MM.1S (cell line): Measurements from ENCODE around the gene DLGAP3.

Experiments used
- DNase-seq: peaks from one replicate; pipeline ENCODE4 v3.0.0-alpha.2; 2015
- H2AFZ ChIP-seq: fragments of 300-600 bp; sonication (generic); 2 replicates; pipeline ENCODE4 v1.6.0; 2016; ENCODE audit warnings: antibody characterized with exemption, low read length
- H3F3A ChIP-seq: fragments of 300-600 bp; sonication (generic); 2 replicates; pipeline ENCODE4 v1.6.1; 2016; ENCODE audit warnings: mild to moderate bottlenecking, antibody characterized with exemption, low read length, moderate library complexity, mixed read lengths; ENCODE audit not compliant: insufficient read depth
- H3K27ac ChIP-seq: fragments of 300-600 bp; sonication (generic); 2 replicates; pipeline ENCODE4 v1.5.1; 2016; ENCODE audit warnings: mild to moderate bottlenecking, low read length
- H3K27me3 ChIP-seq: fragments of 300-600 bp; sonication (generic); replicated peaks from 2 replicates; pipeline ENCODE4 v1.6.0; 2016; ENCODE audit warnings: low read length; ENCODE audit not compliant: insufficient read depth
- H3K36me3 ChIP-seq: fragments of 300-600 bp; sonication (generic); replicated peaks from 2 replicates; pipeline ENCODE4 v1.6.1; 2016; ENCODE audit warnings: mild to moderate bottlenecking, low read length, mixed read lengths; ENCODE audit not compliant: insufficient read depth
- H3K4me1 ChIP-seq: fragments of 300-600 bp; sonication (generic); 2 replicates; pipeline ENCODE4 v1.6.1; 2016; ENCODE audit warnings: low read length, mixed read lengths
- H3K4me2 ChIP-seq: fragments of 300-600 bp; sonication (generic); 2 replicates; pipeline ENCODE4 v1.6.0; 2016; ENCODE audit warnings: low read depth, low read length
- H3K4me3 ChIP-seq: fragments of 300-600 bp; sonication (generic); 2 replicates; pipeline ENCODE4 v1.5.1; 2016; ENCODE audit warnings: low read length, mixed read lengths
- H3K79me2 ChIP-seq: fragments of 300-600 bp; sonication (generic); 2 replicates; pipeline ENCODE4 v1.6.1; 2016; ENCODE audit warnings: mixed run types, low read length, mixed read lengths
- H3K9ac ChIP-seq: fragments of 300-600 bp; sonication (generic); 2 replicates; pipeline ENCODE4 v1.6.1; 2016; ENCODE audit warnings: low read length, mixed read lengths
- H3K9me2 ChIP-seq: fragments of 300-600 bp; sonication (generic); replicated peaks from 2 replicates; pipeline ENCODE4 v1.6.1; 2016; ENCODE audit warnings: mild to moderate bottlenecking, low read length, mixed read lengths; ENCODE audit not compliant: insufficient read depth
- H3K9me3 ChIP-seq: fragments of 300-600 bp; sonication (generic); replicated peaks from 2 replicates; pipeline ENCODE4 v1.6.1; 2016; ENCODE audit warnings: mild to moderate bottlenecking, low read length, mixed read lengths; ENCODE audit not compliant: insufficient read depth
- H4K20me1 ChIP-seq: fragments of 300-600 bp; sonication (generic); 2 replicates; pipeline ENCODE4 v1.6.1; 2016; ENCODE audit warnings: mild to moderate bottlenecking, low read length, moderate library complexity, mixed read lengths; ENCODE audit not compliant: insufficient read depth
- EZH2 ChIP-seq: fragments of 300-600 bp; sonication (generic); optimal IDR thresholded peaks from 2 replicates; pipeline ENCODE3; 2017; ENCODE audit warnings: low read depth, mild to moderate bottlenecking, antibody characterized with exemption, low read length, mixed read lengths
- EZH2phosphoT487 ChIP-seq: fragments of 300-600 bp; sonication (generic); IDR thresholded peaks from 2 replicates; pipeline ENCODE4 v1.6.1; 2018; ENCODE audit warnings: antibody characterized with exemption, low read length
- TF ChIP-seq, protein P1 (sequence below): fragments of 300-600 bp; sonication (generic); IDR thresholded peaks from 2 replicates; pipeline ENCODE4 v1.5.1; 2016; ENCODE audit warnings: antibody characterized with exemption, low read length, mixed read lengths

DLGAP3 gene

DNA sequence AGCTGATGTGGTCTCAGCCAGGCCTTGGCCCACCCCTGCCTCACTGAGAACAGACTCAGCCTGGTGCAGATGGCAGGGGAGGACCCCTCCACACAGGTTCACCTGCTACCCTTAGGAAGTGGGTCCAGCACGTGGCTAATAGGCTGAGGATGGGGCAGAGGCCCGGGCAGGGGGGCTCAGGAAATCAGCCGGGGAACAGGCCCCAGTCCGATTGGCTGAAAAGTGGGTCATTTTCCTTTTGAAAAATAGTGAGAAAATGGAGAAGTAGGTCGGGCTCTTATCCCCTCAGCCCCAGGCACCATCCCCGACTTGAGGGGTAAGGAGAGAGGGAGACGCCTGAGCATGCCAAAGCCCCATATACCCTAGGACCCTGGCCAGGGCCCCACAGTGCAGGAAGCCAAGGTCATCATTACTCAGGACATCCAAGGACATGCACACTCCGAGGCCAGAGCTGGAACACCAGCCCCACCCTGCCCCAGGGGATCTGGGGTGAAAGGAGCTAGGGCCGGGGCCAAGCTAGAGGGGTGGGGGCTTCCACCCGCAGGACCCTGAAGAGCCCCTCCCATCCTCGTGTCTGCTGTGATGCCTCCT lies 11.0 kb downstream of the DLGAP3 start:
- Histone ChIP-seq H4K20me1 (no peaks in the 10 kb centered on the region), H3K9ac (no peak overlapping the region), H3F3A (no peaks in the 10 kb centered on the region), H3K79me2 (no peaks in the 10 kb centered on the region), H3K4me2 (no peak overlapping the region), H2AFZ (no peak overlapping the region), H3K36me3 (no peaks in the 10 kb centered on the region), H3K4me1 (no peaks in the 10 kb centered on the region), H3K27ac (no peak overlapping the region), H3K27me3 (peaks cover 13% of the 10 kb centered on the region; the same call in 1 of the 2 replicates), H3K9me2 (no peaks in the 10 kb centered on the region), H3K9me3 (no peaks in the 10 kb centered on the region), H3K4me3 (no peak overlapping the region)
- no peak for DNase-seq
- TF ChIP-seq EZH2phosphoT487 (no peak), EZH2 (no peak)
- TF ChIP-seq, protein P1, sequence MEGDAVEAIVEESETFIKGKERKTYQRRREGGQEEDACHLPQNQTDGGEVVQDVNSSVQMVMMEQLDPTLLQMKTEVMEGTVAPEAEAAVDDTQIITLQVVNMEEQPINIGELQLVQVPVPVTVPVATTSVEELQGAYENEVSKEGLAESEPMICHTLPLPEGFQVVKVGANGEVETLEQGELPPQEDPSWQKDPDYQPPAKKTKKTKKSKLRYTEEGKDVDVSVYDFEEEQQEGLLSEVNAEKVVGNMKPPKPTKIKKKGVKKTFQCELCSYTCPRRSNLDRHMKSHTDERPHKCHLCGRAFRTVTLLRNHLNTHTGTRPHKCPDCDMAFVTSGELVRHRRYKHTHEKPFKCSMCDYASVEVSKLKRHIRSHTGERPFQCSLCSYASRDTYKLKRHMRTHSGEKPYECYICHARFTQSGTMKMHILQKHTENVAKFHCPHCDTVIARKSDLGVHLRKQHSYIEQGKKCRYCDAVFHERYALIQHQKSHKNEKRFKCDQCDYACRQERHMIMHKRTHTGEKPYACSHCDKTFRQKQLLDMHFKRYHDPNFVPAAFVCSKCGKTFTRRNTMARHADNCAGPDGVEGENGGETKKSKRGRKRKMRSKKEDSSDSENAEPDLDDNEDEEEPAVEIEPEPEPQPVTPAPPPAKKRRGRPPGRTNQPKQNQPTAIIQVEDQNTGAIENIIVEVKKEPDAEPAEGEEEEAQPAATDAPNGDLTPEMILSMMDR, result no peak

DNA sequence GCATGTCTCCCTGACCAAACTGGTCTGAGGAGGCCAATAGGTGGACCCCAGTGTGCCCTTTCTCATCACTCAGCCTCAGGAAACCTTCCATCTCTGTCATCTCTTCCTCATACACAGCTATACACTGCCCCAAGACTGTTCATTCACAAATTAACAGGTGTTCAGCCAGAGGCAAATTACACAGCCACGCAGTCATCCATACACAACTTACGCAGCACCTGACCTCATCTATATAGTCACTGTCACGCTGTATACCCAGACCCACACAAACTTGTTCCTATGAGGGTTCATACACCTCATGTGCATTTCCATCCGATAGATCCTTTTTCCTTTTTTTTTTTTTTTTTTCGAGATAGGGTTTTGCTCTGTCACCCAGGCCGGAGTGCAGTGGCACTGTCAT lies 12.4 kb downstream of the DLGAP3 start:
- no peak overlapping the region for H3K4me3 ChIP-seq
- no peak overlapping the region for H2AFZ ChIP-seq
- H3K9ac ChIP-seq, result no peak overlapping the region
- H3F3A ChIP-seq, result no peaks in the 10 kb centered on the region
- no peaks in the 10 kb centered on the region for H3K79me2 ChIP-seq
- H3K4me2 ChIP-seq, result no peak overlapping the region
- no peak for DNase-seq
- no peak for TF ChIP-seq EZH2
- no peak for TF ChIP-seq EZH2phosphoT487
- no peaks in the 10 kb centered on the region for H3K4me1 ChIP-seq
- no peaks in the 10 kb centered on the region for H4K20me1 ChIP-seq
- H3K27ac ChIP-seq, result no peak overlapping the region
- no peaks in the 10 kb centered on the region for H3K36me3 ChIP-seq
- H3K9me3 ChIP-seq, result no peaks in the 10 kb centered on the region
- no peaks in the 10 kb centered on the region for H3K9me2 ChIP-seq
- H3K27me3 ChIP-seq, result peaks cover 19% of the 10 kb centered on the region

DNA sequence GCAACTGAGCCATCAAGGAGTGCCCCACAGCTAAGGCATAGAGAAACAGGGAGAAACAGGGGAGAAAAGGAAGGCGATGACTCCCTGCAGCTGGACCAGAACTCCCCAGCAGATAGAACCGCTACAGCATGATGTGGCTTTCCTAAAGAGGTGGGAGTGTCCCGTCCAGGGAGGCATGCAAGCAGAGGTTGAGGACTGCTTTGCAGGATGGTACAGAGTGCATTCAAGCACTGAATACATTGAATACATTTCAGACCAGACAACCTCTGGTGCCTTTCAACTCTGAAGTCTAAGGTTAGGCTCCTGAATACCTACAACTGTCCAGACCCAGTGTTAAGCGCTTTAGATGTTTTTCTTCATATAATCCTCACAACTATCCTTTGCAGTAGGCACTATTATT lies 13.3 kb downstream of the DLGAP3 start:
- Histone ChIP-seq H3K4me3 (no peak overlapping the region), H2AFZ (no peak overlapping the region), H3K9me3 (no peaks in the 10 kb centered on the region), H3K9me2 (no peaks in the 10 kb centered on the region), H3K27ac (no peak overlapping the region), H3F3A (no peaks in the 10 kb centered on the region), H4K20me1 (no peaks in the 10 kb centered on the region), H3K4me2 (no peak overlapping the region), H3K79me2 (no peaks in the 10 kb centered on the region), H3K27me3 (peaks cover 28% of the 10 kb centered on the region), H3K9ac (no peak overlapping the region), H3K4me1 (no peaks in the 10 kb centered on the region), H3K36me3 (no peaks in the 10 kb centered on the region)
- no peak for TF ChIP-seq EZH2phosphoT487
- TF ChIP-seq, protein P1, result no peak
- TF ChIP-seq EZH2, result no peak
- DNase-seq, result no peak

DNA sequence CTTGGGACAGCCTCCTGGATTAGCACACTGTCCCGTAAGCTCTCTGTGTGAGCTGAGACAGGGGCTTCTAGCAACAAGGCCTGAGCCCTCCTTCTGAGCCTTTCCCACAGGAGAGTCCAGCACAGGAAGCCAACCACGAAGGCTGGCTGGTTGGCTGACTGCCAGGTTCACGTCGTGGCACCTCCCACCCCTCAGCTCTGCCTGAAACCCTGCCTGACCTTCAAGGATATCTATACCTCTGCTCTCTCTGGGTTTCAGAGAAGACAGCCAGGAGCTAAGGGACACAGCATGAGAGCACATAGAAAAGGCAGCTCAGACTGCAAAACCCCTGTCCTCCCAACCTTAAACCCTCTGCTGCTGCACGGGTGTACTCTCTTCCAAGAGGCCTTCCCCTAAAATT lies 13.9 kb downstream of the DLGAP3 start:
- TF ChIP-seq, protein P1, result no peak
- TF ChIP-seq EZH2phosphoT487 (no peak), EZH2 (no peak)
- Histone ChIP-seq H3K79me2 (no peaks in the 10 kb centered on the region), H3K9me2 (no peaks in the 10 kb centered on the region)

More for the DNA sequence above, 13.9 kb downstream of the DLGAP3 start:
- Histone ChIP-seq H3K4me2 (no peak overlapping the region), H3K9ac (no peak overlapping the region), H4K20me1 (no peaks in the 10 kb centered on the region), H3K4me3 (no peak overlapping the region), H3K27ac (no peak overlapping the region), H3K36me3 (no peaks in the 10 kb centered on the region), H3F3A (no peaks in the 10 kb centered on the region), H2AFZ (no peak overlapping the region), H3K4me1 (no peaks in the 10 kb centered on the region), H3K27me3 (peaks cover 34% of the 10 kb centered on the region), H3K9me3 (no peaks in the 10 kb centered on the region)
- DNase-seq, result no peak
